H1 (cell line): Measurements from ENCODE around the gene KIF4A. TPM values are rescaled to one million over a fixed set of nuclear protein-coding genes. Genes with fewer than 3 reads are reported as not detected.

ENCODE experiments used
- CTCF ChIA-PET: fragments of 300-600 bp; sonication (Branson Sonifier 250); formaldehyde crosslinking; loops from one replicate; lab custom pipeline; 2021; ENCODE audit not compliant: partially characterized antibody; lab: Charles Lee
- POLR2A ChIA-PET: fragments of 300-600 bp; sonication (Branson Sonifier 250); formaldehyde crosslinking; loops from one replicate; lab custom pipeline; 2021; ENCODE audit warnings: inconsistent platforms; ENCODE audit not compliant: partially characterized antibody; lab: Charles Lee
- DNase-seq, 2 experiments: peaks; one replicate each; pipeline versions ENCODE4 v3.0.0 to v3.0.0-alpha.2; 2010 to 2022; ENCODE audit warnings: low spot score in 2 of 2, low read depth in 1 of 2, mixed read lengths in 1 of 2
- FAIRE-seq: peaks from 2 replicates; lab custom pipeline; 2011; peaks lifted over from hg19 to GRCh38; lab: Jason Lieb, UNC
- H2AFZ ChIP-seq: 2 replicates; pipeline ENCODE4 v1.8.1; 2012; ENCODE audit warnings: low read length, inconsistent platforms
- H2AK5ac ChIP-seq: 2 replicates; pipeline ENCODE4 v1.6.1; 2013; ENCODE audit warnings: low read depth, low read length
- H2BK120ac ChIP-seq: replicated peaks from 2 replicates; pipeline ENCODE3; 2013; ENCODE audit warnings: low read depth, low read length, inconsistent platforms
- H2BK12ac ChIP-seq: 2 replicates; pipeline ENCODE4 v1.6.1; 2013; ENCODE audit warnings: low read depth, low read length
- H2BK15ac ChIP-seq: 2 replicates; pipeline ENCODE4 v1.6.1; 2013; ENCODE audit warnings: low read length
- H2BK20ac ChIP-seq: 2 replicates; pipeline ENCODE4 v1.6.1; 2013; ENCODE audit warnings: low read length
- H2BK5ac ChIP-seq: 2 replicates; pipeline ENCODE4 v1.6.1; 2013; ENCODE audit warnings: low read depth, low read length
- H3K14ac ChIP-seq: 2 replicates; pipeline ENCODE4 v1.6.1; 2013; ENCODE audit warnings: inconsistent platforms; ENCODE audit not compliant: insufficient read length
- H3K18ac ChIP-seq: 2 replicates; pipeline ENCODE4 v1.6.1; 2013; ENCODE audit warnings: low read length; ENCODE audit errors: extremely low read depth
- H3K23ac ChIP-seq: 2 replicates; pipeline ENCODE4 v1.6.1; 2013; ENCODE audit warnings: inconsistent platforms; ENCODE audit not compliant: insufficient read length
- H3K23me2 ChIP-seq: 2 replicates; pipeline ENCODE4 v1.6.1; 2013; ENCODE audit warnings: low read depth, low read length
- H3K27ac ChIP-seq: 2 replicates; pipeline ENCODE4 v1.6.1; 2011; ENCODE audit warnings: low read depth, low read length, inconsistent platforms
- H3K27me3 ChIP-seq, 4 experiments: replicated peaks in 1 of 4; 1 replicate in 1 of 4; 2 replicates in 3 of 4; pipeline versions ENCODE4 v1.6.1 to v1.8.1; 2011 to 2013; ENCODE audit warnings: low read length in 3 of 4, mild to moderate bottlenecking in 3 of 4, inconsistent platforms in 2 of 4, mixed read lengths in 2 of 4, moderate library complexity in 1 of 4; ENCODE audit not compliant: control insufficient read depth in 3 of 4, insufficient read depth in 3 of 4; ENCODE audit errors: extremely low read depth in 1 of 4
- H3K36me3 ChIP-seq, 4 experiments: 2 replicates each; pipeline versions ENCODE4 v1.6.1 to v1.8.1; 2011 to 2013; ENCODE audit warnings: mild to moderate bottlenecking in 4 of 4, low read length in 3 of 4, moderate library complexity in 2 of 4, control low read depth in 1 of 4, inconsistent platforms in 1 of 4; ENCODE audit not compliant: insufficient read depth in 4 of 4, control insufficient read depth in 2 of 4
- H3K4ac ChIP-seq: replicated peaks from 2 replicates; pipeline ENCODE3; 2013; ENCODE audit warnings: low read length, low read depth, mixed read lengths, inconsistent platforms; ENCODE audit not compliant: insufficient read length
- H3K4me1 ChIP-seq, 4 experiments: replicated peaks in 1 of 4; 1 replicate in 1 of 4; 2 replicates in 3 of 4; pipeline versions ENCODE4 v1.6.1 to v1.8.1; 2011 to 2013; ENCODE audit warnings: low read length in 3 of 4, inconsistent platforms in 2 of 4, mixed read lengths in 1 of 4; ENCODE audit not compliant: insufficient read depth in 4 of 4, control insufficient read depth in 3 of 4
- H3K4me2 ChIP-seq, 2 experiments: 2 replicates each; pipeline versions ENCODE4 v1.6.1 to v1.8.1; 2011 to 2013; ENCODE audit warnings: low read depth in 2 of 2, low read length in 2 of 2, control low read depth in 1 of 2, inconsistent platforms in 1 of 2, mild to moderate bottlenecking in 1 of 2; ENCODE audit not compliant: insufficient read depth in 1 of 2
- H3K4me3 ChIP-seq, 4 experiments: fragments of 200-600, 300-600 bp in 1 of 4; sonication (generic), shearing (Covaris generic), sonication (Bioruptor Twin) in 1 of 4; 2 replicates each; pipeline versions ENCODE4 v1.5.1 to v1.8.1; 2011 to 2016; ENCODE audit warnings: low read length in 4 of 4, low read depth in 3 of 4, control low read depth in 2 of 4, inconsistent platforms in 2 of 4, mild to moderate bottlenecking in 2 of 4, mixed read lengths in 1 of 4, moderate library complexity in 1 of 4; ENCODE audit not compliant: insufficient read depth in 2 of 4; ENCODE audit errors: extremely low read depth in 1 of 4
- H3K56ac ChIP-seq: replicated peaks from 2 replicates; pipeline ENCODE3; 2013; ENCODE audit warnings: low read depth, mild to moderate bottlenecking, mixed read lengths, low read length, inconsistent platforms; ENCODE audit not compliant: insufficient read length
- H3K79me1 ChIP-seq: 2 replicates; pipeline ENCODE4 v1.6.1; 2013; ENCODE audit warnings: low read depth, low read length, control low read depth
- H3K79me2 ChIP-seq, 2 experiments: 2 replicates each; pipeline versions ENCODE4 v1.6.1 to v1.8.1; 2012 to 2013; ENCODE audit warnings: low read length in 2 of 2, mild to moderate bottlenecking in 2 of 2, inconsistent platforms in 1 of 2; ENCODE audit not compliant: insufficient read depth in 2 of 2, control insufficient read depth in 1 of 2
- H3K9ac ChIP-seq, 4 experiments: replicated peaks in 1 of 4; 1 replicate in 1 of 4; 2 replicates in 3 of 4; pipeline versions ENCODE4 v1.6.1 to v1.8.1; 2011 to 2013; ENCODE audit warnings: low read depth in 3 of 4, low read length in 3 of 4, control low read depth in 2 of 4, mild to moderate bottlenecking in 2 of 4, moderate library complexity in 2 of 4, inconsistent platforms in 1 of 4; ENCODE audit errors: extremely low read depth in 1 of 4
- H3K9me3 ChIP-seq, 2 experiments: 2 replicates each; pipeline versions ENCODE4 v1.6.1 to v1.8.1; 2012 to 2013; ENCODE audit warnings: mild to moderate bottlenecking in 2 of 2, moderate library complexity in 2 of 2, control low read depth in 1 of 2, inconsistent platforms in 1 of 2, low read depth in 1 of 2, low read length in 1 of 2, mixed read lengths in 1 of 2; ENCODE audit not compliant: insufficient read depth in 2 of 2
- H4K20me1 ChIP-seq, 2 experiments: replicated peaks in 1 of 2; 2 replicates each; pipeline versions ENCODE3 to v1.8.1; 2011 to 2013; ENCODE audit warnings: inconsistent platforms in 2 of 2, low read length in 2 of 2, mild to moderate bottlenecking in 1 of 2; ENCODE audit not compliant: insufficient read depth in 2 of 2, control insufficient read depth in 1 of 2
- H4K5ac ChIP-seq: 2 replicates; pipeline ENCODE4 v1.6.1; 2013; ENCODE audit warnings: low read length, low read depth, mixed read lengths, inconsistent platforms; ENCODE audit not compliant: insufficient read length
- H4K8ac ChIP-seq: 2 replicates; pipeline ENCODE4 v1.8.0; 2013; ENCODE audit warnings: mild to moderate bottlenecking, moderate library complexity, low read length, inconsistent platforms; ENCODE audit not compliant: insufficient read depth; ENCODE audit errors: extremely low read depth
- H4K91ac ChIP-seq: replicated peaks from 2 replicates; pipeline ENCODE3; 2013; ENCODE audit warnings: low read length, mixed read lengths, inconsistent platforms; ENCODE audit not compliant: insufficient read length
- ATF2 ChIP-seq: IDR thresholded peaks from 2 replicates; pipeline ENCODE4 v1.6.1; 2012; ENCODE audit warnings: low read length, inconsistent platforms
- CBX8 ChIP-seq: fragments of 300-800, 300-1000 bp; sonication (generic); IDR thresholded peaks from 2 replicates; pipeline ENCODE4 v1.7.1; 2016; ENCODE audit warnings: low read depth, low read length, borderline replicate concordance
- CEBPB ChIP-seq: IDR thresholded peaks from 2 replicates; pipeline ENCODE4 v1.6.1; 2012; ENCODE audit warnings: low read depth, low read length
- CHD1 ChIP-seq: IDR thresholded peaks from 2 replicates; pipeline ENCODE4 v1.6.1; 2012; ENCODE audit warnings: low read depth, low read length, improper control_type of control experiment
- E2F6 ChIP-seq: IDR thresholded peaks from 2 replicates; pipeline ENCODE4 v1.6.1; 2012; ENCODE audit warnings: inconsistent platforms
- EP300 ChIP-seq, 2 experiments: IDR thresholded peaks; 1 replicate in 1 of 2; 2 replicates in 1 of 2; pipeline ENCODE4 v1.6.1; 2011 to 2012; ENCODE audit warnings: low read depth in 2 of 2, low read length in 2 of 2, mild to moderate bottlenecking in 2 of 2, borderline replicate concordance in 1 of 2, inconsistent platforms in 1 of 2, moderate library complexity in 1 of 2
- KDM1A ChIP-seq: fragments of 200-600, 300-600 bp; sonication (generic); IDR thresholded peaks from 2 replicates; pipeline ENCODE4 v1.7.1; 2016; ENCODE audit warnings: mild to moderate bottlenecking, low read length, borderline replicate concordance
- KDM5A ChIP-seq: fragments of 200-600 bp; IDR thresholded peaks from 2 replicates; pipeline ENCODE4 v1.7.1; 2012; ENCODE audit warnings: mild to moderate bottlenecking, low read length, inconsistent platforms, mixed read lengths
- MAX ChIP-seq: IDR thresholded peaks from 2 replicates; pipeline ENCODE4 v1.6.1; 2012; ENCODE audit warnings: inconsistent platforms
- TCF12 ChIP-seq: IDR thresholded peaks from 2 replicates; pipeline ENCODE4 v1.6.1; 2011; ENCODE audit warnings: low read depth, mild to moderate bottlenecking, low read length
- WGBS, 2 experiments: shearing (Covaris generic) in 1 of 2; methylation state at CpG; one replicate each; pipeline versions ENCODE4 v1.1.6 to v1.1.7; 2013 to 2015; ENCODE audit warnings: low lambda C conversion rate in 2 of 2, mixed read lengths in 2 of 2, inconsistent platforms in 1 of 2, low coverage in 1 of 2, missing lambda C conversion rate in 1 of 2; ENCODE audit not compliant: insufficient replicate concordance in 2 of 2, insufficient coverage in 1 of 2, insufficient read length in 1 of 2; ENCODE audit errors: extremely low coverage in 1 of 2, missing lambda C conversion rate in 1 of 2; 5-methylcytosine and 5-hydroxymethylcytosine counted together
- polyA plus RNA-seq, 7 experiments: library from polyadenylated mRNA; depleted of rRNA in 3 of 7; stranded (reverse) in 5 of 7; unstranded in 2 of 7; fragments of >200 nt in 5 of 7; fragments of 200-250 nt in 2 of 7; gene quantifications; 1 replicate in 5 of 7; 2 replicates in 1 of 7; 4 replicates in 1 of 7; pipeline versions ENCODE4 v1.2.1 to v1.2.3, GENCODE V29; 2011 to 2013; ENCODE audit warnings: missing spikeins in 2 of 7, mixed read lengths in 2 of 7
- total RNA-seq: library from RNA; stranded (reverse); fragmentation: NEBNext Ultra II Directional; extraction: Animal tissue kit (Norgen Biotek cat#: 25700); gene quantifications from 2 replicates; pipeline ENCODE4 v1.2.1, GENCODE V29; 2021

KIF4A gene
- total and polyA plus RNA-seq, 2 of the 8 experiments (the other 6 are each of a cell fraction or from before 2014, with no cell fraction given) = 10.9 to 35.7 TPM

- Histone ChIP-seq H3K23ac (no peak overlapping the region), H3K4ac (no peak overlapping the region), H3K79me2 (peaks cover 14 to 29% of the 10 kb centered on the region in 2 experiments), H3K9ac (no peak overlapping the region), H2BK15ac (no peak overlapping the region), H4K20me1 (peaks cover 0 to 3% of the 10 kb centered on the region in 2 experiments), H3K56ac (no peak overlapping the region), H2BK120ac (no peak overlapping the region), H4K8ac (no peak overlapping the region), H2AFZ (no peak overlapping the region), H3K4me3 (peak overlapping the region; percentile 30 to 65 (median 36); a peak in 7 of 8 replicates), H3K36me3 (peaks cover 0 to 6% (median under 1%) of the 10 kb centered on the region in 4 experiments; a peak in 3 of 8 replicates), H2AK5ac (0 out of 2 replicates have a peak overlapping the region, but pooled peaks have one; percentile 13), H3K23me2 (peaks cover 8% of the 10 kb centered on the region), H4K91ac (no peak overlapping the region), H2BK20ac (no peak overlapping the region), H3K9me3 (no peaks in the 10 kb centered on the region), H3K4me2 (peak overlapping the region; percentile 60 to 64), H2BK5ac (no peak overlapping the region), H4K5ac (no peak overlapping the region), H3K27me3 (no peaks in the 10 kb centered on the region), H3K79me1 (no peaks in the 10 kb centered on the region; the same call in 1 of the 2 replicates), H3K4me1 (peaks cover 0 to 17% (median 5%) of the 10 kb centered on the region in 4 experiments; a peak in 6 of 7 replicates), H3K18ac (no peak overlapping the region), H3K27ac (no peak overlapping the region), H2BK12ac (no peak overlapping the region), H3K14ac (no peak overlapping the region)
- ChIA-PET CTCF (interaction anchor here (0.6 to 2.1 kb wide), 8 partner anchors 10 to 416 kb away, joined by 3 to 10 read pairs (median 5); no protein-coding TSS in a partner anchor), POLR2A (interaction anchor here (1.2 to 1.7 kb wide), 4 partner anchors 18 to 56 kb away, joined by 3 to 6 read pairs (median 4); partner anchors contain the start of gene GDPD2)
- DNase-seq (no peak), FAIRE-seq (no peak)
- 92% methylated on average over 3 of the region's 5 CpGs; no CpG with 5 or more reads in 1 of the 2 experiments for WGBS, 2 experiments
- TF ChIP-seq CHD1 (no peak), EP300 (IDR thresholded peaks at IDR 0.05; ENCODE audit: borderline replicate concordance in 1 of 2, low read depth in 2 of 2, low read length in 2 of 2) (no peak), E2F6 (no peak), CBX8 (no peak), TCF12 (no peak), MAX (no peak), KDM1A (no peak), ATF2 (no peak), KDM5A (no peak), CEBPB (no peak)
Measured at GRCh38 chrX:70453024-70453618, 163.2 kb downstream of the KIF4A start.
